Ectodermal cell (in vitro differentiated cells): ENCODE data around the gene SUSD6.

Source experiments
- H3K27ac ChIP-seq: 2 replicates; pipeline ENCODE4 v1.7.0; 2013; ENCODE audit warnings: mild to moderate bottlenecking, low read depth, low read length; ENCODE audit not compliant: insufficient read depth, poor library complexity, severe bottlenecking
- H3K27me3 ChIP-seq: 2 replicates; pipeline ENCODE4 v1.7.0; 2013; ENCODE audit warnings: mild to moderate bottlenecking, low read length; ENCODE audit not compliant: insufficient read depth, control insufficient read depth, poor library complexity, severe bottlenecking
- H3K36me3 ChIP-seq: one replicate; pipeline ENCODE4 v1.7.0; 2013; ENCODE audit warnings: low read length; ENCODE audit not compliant: control insufficient read depth, insufficient read depth
- H3K4me1 ChIP-seq: one replicate; pipeline ENCODE4 v1.7.0; 2013; ENCODE audit warnings: low read length; ENCODE audit not compliant: control insufficient read depth, insufficient read depth
- H3K4me3 ChIP-seq: 2 replicates; pipeline ENCODE4 v1.7.0; 2013; ENCODE audit warnings: low read depth, low read length, control low read depth; ENCODE audit not compliant: insufficient read depth
- H3K9me3 ChIP-seq: 2 replicates; pipeline ENCODE4 v1.7.0; 2013; ENCODE audit warnings: mild to moderate bottlenecking, low read length, moderate library complexity; ENCODE audit not compliant: control insufficient read depth
- WGBS, 2 experiments: methylation state at CpG; one replicate each; pipeline ENCODE4 v1.1.7; 2013; ENCODE audit warnings: missing lambda C conversion rate in 2 of 2; 5-methylcytosine and 5-hydroxymethylcytosine counted together

SUSD6 gene

GRCh38 chr14:69699748-69700303 is 88.4 kb downstream of the SUSD6 start:
- no peak overlapping the region for H3K4me3 ChIP-seq
- no peaks in the 10 kb centered on the region for H3K9me3 ChIP-seq
- peaks cover 28% of the 10 kb centered on the region for H3K4me1 ChIP-seq
- no peak overlapping the region for H3K27ac ChIP-seq
- no peaks in the 10 kb centered on the region for H3K36me3 ChIP-seq
- H3K27me3 ChIP-seq: no peaks in the 10 kb centered on the region
- 80 to 84% methylated on average over 5 to 6 of the region's 6 CpGs for WGBS, 2 experiments

GRCh38 chr14:69700575-69700974 is 89.2 kb downstream of the SUSD6 start:
- H3K4me1 ChIP-seq: peaks cover 21% of the 10 kb centered on the region
- WGBS, 2 experiments: 89 to 93% methylated on average over 2 of the region's 2 CpGs

GRCh38 chr14:69701291-69701690 is 89.9 kb downstream of the SUSD6 start:
- 78 to 83% methylated on average over 4 of the region's 4 CpGs for WGBS, 2 experiments
- H3K27ac ChIP-seq: no peak overlapping the region
- no peak overlapping the region for H3K4me3 ChIP-seq
- no peaks in the 10 kb centered on the region for H3K27me3 ChIP-seq
- H3K36me3 ChIP-seq: no peaks in the 10 kb centered on the region
- H3K9me3 ChIP-seq: no peaks in the 10 kb centered on the region
- H3K4me1 ChIP-seq: peaks cover 14% of the 10 kb centered on the region

More at GRCh38 chr14:69700575-69700974, 89.2 kb downstream of the SUSD6 start:
- Histone ChIP-seq H3K9me3 (no peaks in the 10 kb centered on the region), H3K27ac (no peak overlapping the region), H3K4me3 (no peak overlapping the region), H3K36me3 (no peaks in the 10 kb centered on the region), H3K27me3 (no peaks in the 10 kb centered on the region)

GRCh38 chr14:69701857-69702256 is 90.5 kb downstream of the SUSD6 start:
- Histone ChIP-seq H3K27ac (no peak overlapping the region), H3K4me1 (peaks cover 8% of the 10 kb centered on the region), H3K36me3 (no peaks in the 10 kb centered on the region), H3K4me3 (no peak overlapping the region), H3K27me3 (no peaks in the 10 kb centered on the region), H3K9me3 (no peaks in the 10 kb centered on the region)
- 93% methylated on average over 3 of the region's 3 CpGs for WGBS, 2 experiments

GRCh38 chr14:69703047-69704039 is 91.9 kb downstream of the SUSD6 start:
- H3K4me1 ChIP-seq: peaks cover 6% of the 10 kb centered on the region
- no peaks in the 10 kb centered on the region for H3K27me3 ChIP-seq
- H3K4me3 ChIP-seq: no peak overlapping the region
- no peaks in the 10 kb centered on the region for H3K36me3 ChIP-seq
- WGBS, 2 experiments: 92 to 94% methylated on average over 12 of the region's 12 CpGs
- H3K27ac ChIP-seq: no peak overlapping the region
- H3K9me3 ChIP-seq: no peaks in the 10 kb centered on the region

- Histone ChIP-seq H3K36me3 (no peaks in the 10 kb centered on the region), H3K9me3 (no peaks in the 10 kb centered on the region), H3K4me3 (no peak overlapping the region), H3K27ac (no peak overlapping the region), H3K27me3 (no peaks in the 10 kb centered on the region), H3K4me1 (peaks cover 8% of the 10 kb centered on the region)
- 98% methylated on average over 5 of the region's 5 CpGs for WGBS, 2 experiments
These were observed 92.9 kb downstream of the SUSD6 start for GRCh38 chr14:69704319-69704718.

- Histone ChIP-seq H3K4me3 (no peak overlapping the region), H3K4me1 (peaks cover 8% of the 10 kb centered on the region), H3K9me3 (no peaks in the 10 kb centered on the region), H3K27ac (no peak overlapping the region), H3K36me3 (no peaks in the 10 kb centered on the region), H3K27me3 (no peaks in the 10 kb centered on the region)
- WGBS, 2 experiments: 93 to 96% methylated on average over 2 of the region's 2 CpGs
These were observed 94.3 kb downstream of the SUSD6 start for GRCh38 chr14:69705706-69706105.

GRCh38 chr14:69708049-69708448 is 96.7 kb downstream of the SUSD6 start:
- H3K4me3 ChIP-seq: no peak overlapping the region
- H3K4me1 ChIP-seq: peaks cover 28% of the 10 kb centered on the region
- no peaks in the 10 kb centered on the region for H3K9me3 ChIP-seq
- no peak overlapping the region for H3K27ac ChIP-seq
- no peaks in the 10 kb centered on the region for H3K27me3 ChIP-seq
- no peaks in the 10 kb centered on the region for H3K36me3 ChIP-seq
- 95 to 100% methylated on average over 1 of the region's 1 CpG for WGBS, 2 experiments

GRCh38 chr14:69708586-69709560 is 97.5 kb downstream of the SUSD6 start:
- Histone ChIP-seq H3K27ac (peak overlapping the region; percentile 66), H3K4me1 (peaks cover 36% of the 10 kb centered on the region), H3K4me3 (no peak overlapping the region), H3K9me3 (no peaks in the 10 kb centered on the region), H3K36me3 (no peaks in the 10 kb centered on the region), H3K27me3 (no peaks in the 10 kb centered on the region)
- WGBS, 2 experiments: 59 to 62% methylated on average over 12 of the region's 12 CpGs
